ENCODE measurements around the gene AJAP1.
"Not testable (repeated sequence)": the region's sequence is repeated elsewhere in the genome, so short reads cannot be mapped to it uniquely, and the experiment has no call there.

AJAP1 gene, protein sequence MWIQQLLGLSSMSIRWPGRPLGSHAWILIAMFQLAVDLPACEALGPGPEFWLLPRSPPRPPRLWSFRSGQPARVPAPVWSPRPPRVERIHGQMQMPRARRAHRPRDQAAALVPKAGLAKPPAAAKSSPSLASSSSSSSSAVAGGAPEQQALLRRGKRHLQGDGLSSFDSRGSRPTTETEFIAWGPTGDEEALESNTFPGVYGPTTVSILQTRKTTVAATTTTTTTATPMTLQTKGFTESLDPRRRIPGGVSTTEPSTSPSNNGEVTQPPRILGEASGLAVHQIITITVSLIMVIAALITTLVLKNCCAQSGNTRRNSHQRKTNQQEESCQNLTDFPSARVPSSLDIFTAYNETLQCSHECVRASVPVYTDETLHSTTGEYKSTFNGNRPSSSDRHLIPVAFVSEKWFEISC

DNA sequence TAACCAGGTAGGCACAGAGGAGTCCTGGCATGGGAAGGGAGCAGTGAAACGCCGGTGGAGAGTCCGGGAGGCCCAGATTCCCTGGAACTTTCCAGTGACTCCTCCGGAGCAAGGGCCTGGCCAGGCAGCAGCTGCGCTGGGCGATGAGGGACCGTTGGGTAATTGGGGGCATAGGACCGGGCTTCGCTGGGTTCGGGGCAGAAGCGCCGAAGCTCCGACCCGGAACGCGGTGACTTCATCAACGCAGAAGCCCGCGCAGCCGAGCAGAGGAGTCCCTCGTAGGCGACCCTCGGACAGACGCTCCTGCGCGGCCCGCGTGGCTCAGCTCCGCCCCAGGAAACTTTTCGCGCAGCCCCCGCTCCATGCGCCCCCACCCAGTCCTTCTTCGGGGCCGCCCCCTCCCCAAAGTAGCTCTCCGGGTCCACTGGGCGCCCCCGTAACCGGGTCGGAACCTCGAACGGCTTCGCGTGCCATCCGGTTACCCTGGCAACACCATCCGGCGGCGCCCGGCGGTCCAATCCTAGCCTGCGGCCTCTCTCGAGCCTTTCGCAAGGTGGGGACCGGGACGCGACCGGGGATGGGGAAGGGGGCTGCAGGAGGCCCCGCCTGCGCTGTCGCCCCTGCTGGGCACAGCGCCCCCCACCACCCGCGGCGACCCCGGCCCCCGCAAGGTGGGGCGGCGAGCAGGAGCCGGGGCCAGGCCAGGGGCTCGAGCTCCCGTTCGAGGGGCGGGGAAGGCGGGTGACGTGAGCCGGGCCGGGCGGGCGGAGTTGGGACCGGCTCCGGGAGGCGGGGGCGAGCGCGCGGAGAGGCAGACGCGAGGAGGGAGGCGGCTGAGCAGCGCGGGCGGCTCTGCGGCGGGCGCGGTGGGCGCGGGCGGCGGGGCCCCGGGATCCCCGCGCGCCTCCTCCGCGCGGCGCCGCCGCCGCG, at the start of gene AJAP1:
Gene AJAP1, plus strand, starts transcription at position 814 of the 930 bp plus-strand sequence. CDS start 817 bp downstream, outside the sequence.
- DNase-seq, result peak; percentile 39

- no peak for DNase-seq
Observed at GRCh38 chr1:4605158-4605557, 49.3 kb upstream of the AJAP1 start.

DNA sequence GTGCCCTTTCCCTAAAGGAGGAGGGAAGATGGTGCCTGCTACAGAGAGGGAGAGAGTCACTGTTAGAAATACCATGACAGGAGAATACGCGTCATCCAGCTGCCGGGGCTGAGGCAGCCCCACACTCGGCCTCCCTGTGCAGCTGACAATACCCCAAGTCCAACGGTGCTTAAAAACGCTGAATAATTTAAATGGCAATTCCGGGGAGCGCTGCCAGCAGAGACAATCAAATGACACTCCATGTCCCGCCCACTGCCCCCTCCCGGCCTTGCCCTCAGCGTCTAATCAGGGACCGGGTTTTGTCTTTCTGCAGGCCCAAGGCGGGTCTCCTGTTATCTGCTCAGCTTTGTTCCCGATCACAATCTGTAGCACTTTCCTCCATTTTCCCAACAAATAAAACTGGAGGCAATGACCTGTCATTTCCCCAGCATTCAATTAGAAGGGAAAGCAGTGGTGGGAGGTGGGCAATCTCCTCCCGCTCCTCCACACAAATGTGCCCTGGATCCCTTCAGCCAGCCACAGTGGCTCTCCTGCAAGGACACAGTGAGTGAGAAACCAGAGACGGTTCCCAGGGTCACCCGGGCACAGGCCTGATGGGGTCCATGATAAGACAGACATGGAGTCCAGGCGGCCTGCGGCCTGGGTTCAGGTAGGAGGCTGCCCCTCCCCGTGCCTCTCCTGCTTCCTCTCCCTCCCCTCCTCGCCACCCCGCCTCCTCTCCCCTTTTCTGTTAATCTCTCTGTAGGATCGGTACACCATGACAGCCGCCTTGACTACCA, 42.7 kb upstream of the AJAP1 start:
- no peak for DNase-seq

- DNase-seq, result peak; percentile 25
Observed at GRCh38 chr1:4612991-4613390, 41.4 kb upstream of the AJAP1 start.

GRCh38 chr1:4613606-4614370, 40.6 kb upstream of the AJAP1 start:
- DNase-seq, result no peak

GRCh38 chr1:4614371-4615137, 39.9 kb upstream of the AJAP1 start:
- DNase-seq, result no peak

DNA sequence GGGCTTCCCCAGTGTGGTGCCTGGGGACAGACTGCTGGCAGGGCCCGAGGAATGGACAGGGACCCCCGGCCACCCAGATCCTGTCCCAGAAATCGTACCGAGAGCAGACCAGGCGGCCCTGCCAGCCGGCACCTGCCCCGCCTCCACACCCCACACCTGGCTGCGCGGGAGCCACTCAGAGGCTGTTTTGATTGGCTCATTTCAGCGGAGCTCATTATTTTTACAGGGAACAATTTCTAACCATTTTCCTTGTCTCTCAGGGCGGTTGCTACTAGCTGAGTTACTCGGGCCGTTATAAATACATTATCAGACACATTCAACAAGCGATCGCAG, 39.3 kb upstream of the AJAP1 start:
- DNase-seq, result no peak

- no peak for DNase-seq
Observed at GRCh38 chr1:4615501-4615900, 38.9 kb upstream of the AJAP1 start.

GRCh38 chr1:4616831-4617465, 37.5 kb upstream of the AJAP1 start:
- no peak for DNase-seq

DNA sequence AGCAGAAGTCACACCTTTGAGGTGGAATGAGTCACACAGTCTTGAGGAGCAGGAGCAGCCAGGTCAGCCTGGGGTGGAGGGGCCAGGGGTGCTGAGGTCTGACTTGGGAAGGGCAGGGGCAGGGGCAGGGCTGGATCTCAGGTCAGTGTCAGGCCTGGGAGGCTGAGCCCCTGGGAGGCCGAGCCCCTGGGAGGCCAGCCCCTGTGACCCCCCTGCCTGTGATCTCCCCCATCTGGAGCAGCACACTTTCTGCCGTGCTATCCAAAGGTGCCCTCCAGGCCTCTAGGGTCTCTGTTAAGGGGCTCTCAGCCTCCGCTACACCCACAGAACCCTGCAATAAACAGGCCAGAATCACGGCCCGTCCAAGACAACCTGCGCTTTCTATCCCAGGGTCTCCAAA, 36.9 kb upstream of the AJAP1 start:
- no peak for DNase-seq

- DNase-seq, result not testable (repeated sequence)
Observed at GRCh38 chr1:4618827-4619226, 35.6 kb upstream of the AJAP1 start.

GRCh38 chr1:4621646-4622045, 32.8 kb upstream of the AJAP1 start:
- DNase-seq, result no peak

DNA sequence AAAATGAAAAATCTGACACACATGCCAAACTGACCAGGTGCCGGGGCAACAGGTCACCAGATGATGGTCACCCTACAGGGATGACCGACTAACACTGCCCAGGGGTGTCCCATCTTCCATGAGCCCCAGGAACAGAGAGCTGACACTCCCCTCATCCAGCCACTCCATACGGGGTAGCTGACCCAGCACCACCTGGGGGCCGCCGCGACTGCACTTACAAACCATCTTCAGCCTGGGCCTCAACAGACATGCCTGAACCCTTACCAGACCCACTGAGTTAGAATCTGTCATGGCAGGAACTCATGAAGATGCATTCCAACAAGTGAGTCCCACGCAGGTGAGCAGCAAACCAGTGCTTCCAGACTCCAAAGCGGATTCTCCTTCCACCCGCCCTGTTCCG, 31.6 kb upstream of the AJAP1 start:
- DNase-seq, result no peak

- no peak for DNase-seq
Observed at GRCh38 chr1:4624141-4624715, 30.2 kb upstream of the AJAP1 start.

GRCh38 chr1:4624801-4625200, 29.6 kb upstream of the AJAP1 start:
- DNase-seq, result no peak

GRCh38 chr1:4626061-4626460, 28.3 kb upstream of the AJAP1 start:
- DNase-seq, result no peak

DNA sequence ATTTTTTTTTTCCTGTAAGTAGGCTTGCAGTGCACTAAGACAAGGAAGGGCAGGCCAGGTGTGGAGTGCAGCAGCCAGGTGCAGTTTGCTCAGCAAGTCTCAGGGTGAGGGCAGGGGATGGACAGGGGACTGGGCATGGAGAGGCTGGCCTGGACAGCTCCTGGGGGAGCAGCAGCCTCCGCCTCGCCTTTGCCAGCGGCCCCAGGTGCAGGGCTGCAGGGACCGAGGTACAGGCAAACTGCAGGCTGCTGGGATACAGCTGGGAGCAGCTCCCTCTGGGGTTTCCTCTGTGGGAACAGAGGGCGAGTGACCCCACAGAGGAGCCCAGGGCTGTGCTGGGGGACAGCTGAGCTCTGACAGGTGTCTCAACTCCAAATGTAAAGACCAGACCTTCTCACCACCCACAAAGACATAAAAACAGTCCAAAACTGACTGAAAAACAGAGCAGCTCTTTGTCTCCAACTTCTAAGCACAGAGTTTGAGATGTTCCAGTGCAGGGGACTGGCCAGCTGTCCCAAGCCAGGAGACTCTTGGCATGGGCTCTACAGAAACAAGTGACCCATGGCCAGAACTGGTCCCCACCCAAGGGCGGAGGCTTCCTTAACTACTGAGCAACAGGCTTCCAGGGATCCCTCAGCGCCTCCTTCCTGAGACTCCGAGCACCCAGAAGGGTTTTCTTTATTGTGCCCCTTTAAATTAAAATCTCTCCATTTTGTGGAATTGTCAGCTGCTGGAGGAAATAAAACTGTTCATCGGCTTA, 27.7 kb upstream of the AJAP1 start:
- DNase-seq, result no peak

DNA sequence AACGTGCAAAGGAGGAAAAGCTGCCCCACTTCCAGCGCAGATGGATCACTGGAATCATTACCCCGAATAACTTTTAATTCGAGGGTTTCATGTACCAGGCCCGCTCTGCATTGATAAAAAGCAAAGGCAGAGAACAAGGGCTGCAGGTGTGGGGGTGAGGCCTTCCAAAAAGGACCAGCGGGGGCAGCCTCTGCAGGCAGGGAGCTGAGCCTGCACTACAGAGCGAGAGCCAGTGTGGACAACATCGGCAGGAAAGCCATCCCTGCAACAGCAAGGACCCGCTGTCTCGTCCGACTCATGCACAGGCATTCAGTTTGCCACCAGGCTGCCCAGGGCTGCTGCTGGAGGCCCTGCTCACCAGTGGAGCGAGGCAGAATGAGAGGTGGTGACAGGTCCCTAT, 27.1 kb upstream of the AJAP1 start:
- DNase-seq, result peak; percentile 9

DNA sequence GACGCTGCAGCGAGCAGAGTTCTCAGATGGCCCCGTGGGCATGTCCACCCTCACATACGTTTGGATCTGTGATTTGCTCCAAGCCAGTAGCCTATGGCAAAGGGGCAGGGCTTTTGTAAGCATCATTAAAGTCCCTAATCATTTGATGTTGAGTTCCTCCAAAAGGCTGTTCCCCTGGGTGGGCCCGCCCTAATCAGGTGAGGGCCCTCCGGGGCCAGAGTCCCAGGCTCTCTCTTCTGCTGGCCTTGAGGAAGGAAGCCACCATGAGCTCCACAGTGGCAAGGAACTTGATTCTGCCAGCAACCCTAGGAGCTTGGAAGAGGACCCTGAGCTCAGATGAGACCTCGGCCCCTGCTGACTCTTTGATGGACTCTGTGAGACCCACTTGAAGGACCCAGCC, 25.4 kb upstream of the AJAP1 start:
- DNase-seq, result no peak

DNA sequence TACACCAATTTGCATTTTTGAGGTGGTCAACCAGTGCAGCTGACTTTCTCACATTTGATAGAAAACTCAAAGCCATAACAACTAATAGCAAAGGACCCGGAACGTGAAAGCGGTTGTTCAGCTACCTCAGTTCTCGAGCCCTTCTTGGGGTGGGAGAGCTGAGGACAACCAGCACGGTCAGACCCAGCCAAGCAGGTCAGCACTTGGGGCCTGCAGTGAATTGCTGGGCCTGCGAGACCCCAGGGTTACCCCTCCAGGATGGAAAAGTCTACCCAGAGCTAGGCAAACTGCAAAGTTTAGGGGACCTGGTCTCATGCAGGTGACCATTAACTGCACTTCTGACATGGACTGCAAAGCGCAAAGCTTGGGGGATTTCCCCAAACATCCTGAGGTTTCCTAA, 23.8 kb upstream of the AJAP1 start:
- no peak for DNase-seq
